CMK (cell line): ENCODE measurements around the gene EZH1.

Source experiments
- DNase-seq: peaks from one replicate; pipeline ENCODE4 v3.0.0-alpha.2; 2010; ENCODE audit warnings: low read depth

The EZH1 gene

GRCh38 chr17:42682722-42683403 lies 62.0 kb downstream of the EZH1 start:
- DNase-seq = no peak

GRCh38 chr17:42681976-42682721 lies 62.7 kb downstream of the EZH1 start, which contains the start of gene CNTNAP1:
TSS of gene CNTNAP1 (plus strand) at chr17:42682531. CDS start at chr17:42682830, 299 bp downstream.
- DNase-seq = no peak

DNA sequence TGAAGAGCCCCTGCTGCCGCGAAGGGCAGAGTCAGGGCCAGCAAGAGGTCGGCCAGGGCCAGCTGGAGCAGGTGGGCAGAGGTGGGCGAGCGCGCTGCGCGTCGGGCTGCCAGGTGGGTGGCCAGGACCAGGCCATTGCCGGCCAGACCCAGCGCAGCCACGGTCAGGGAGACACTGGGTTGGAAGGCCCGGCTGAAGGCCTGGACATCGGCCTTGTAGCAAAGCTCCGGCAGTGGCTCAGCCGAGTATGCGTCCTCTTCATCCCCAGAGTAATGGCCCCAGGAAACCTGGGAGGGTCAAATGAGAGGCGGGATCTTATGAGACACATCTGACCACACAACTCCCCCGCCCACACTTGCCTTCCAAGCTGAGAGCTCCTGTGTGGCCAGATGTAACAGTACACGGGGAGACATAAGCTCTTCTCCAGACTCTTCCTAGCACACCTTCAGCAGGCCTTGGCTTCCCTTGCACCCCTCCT lies 64.5 kb downstream of the EZH1 start:
- DNase-seq = no peak

- no peak for DNase-seq
Measured at GRCh38 chr17:42679492-42680330, 65.1 kb downstream of the EZH1 start.

GRCh38 chr17:42678951-42679491 lies 65.8 kb downstream of the EZH1 start:
- no peak for DNase-seq

GRCh38 chr17:42677921-42678781 lies 66.7 kb downstream of the EZH1 start:
- peak; percentile 83 for DNase-seq

DNA sequence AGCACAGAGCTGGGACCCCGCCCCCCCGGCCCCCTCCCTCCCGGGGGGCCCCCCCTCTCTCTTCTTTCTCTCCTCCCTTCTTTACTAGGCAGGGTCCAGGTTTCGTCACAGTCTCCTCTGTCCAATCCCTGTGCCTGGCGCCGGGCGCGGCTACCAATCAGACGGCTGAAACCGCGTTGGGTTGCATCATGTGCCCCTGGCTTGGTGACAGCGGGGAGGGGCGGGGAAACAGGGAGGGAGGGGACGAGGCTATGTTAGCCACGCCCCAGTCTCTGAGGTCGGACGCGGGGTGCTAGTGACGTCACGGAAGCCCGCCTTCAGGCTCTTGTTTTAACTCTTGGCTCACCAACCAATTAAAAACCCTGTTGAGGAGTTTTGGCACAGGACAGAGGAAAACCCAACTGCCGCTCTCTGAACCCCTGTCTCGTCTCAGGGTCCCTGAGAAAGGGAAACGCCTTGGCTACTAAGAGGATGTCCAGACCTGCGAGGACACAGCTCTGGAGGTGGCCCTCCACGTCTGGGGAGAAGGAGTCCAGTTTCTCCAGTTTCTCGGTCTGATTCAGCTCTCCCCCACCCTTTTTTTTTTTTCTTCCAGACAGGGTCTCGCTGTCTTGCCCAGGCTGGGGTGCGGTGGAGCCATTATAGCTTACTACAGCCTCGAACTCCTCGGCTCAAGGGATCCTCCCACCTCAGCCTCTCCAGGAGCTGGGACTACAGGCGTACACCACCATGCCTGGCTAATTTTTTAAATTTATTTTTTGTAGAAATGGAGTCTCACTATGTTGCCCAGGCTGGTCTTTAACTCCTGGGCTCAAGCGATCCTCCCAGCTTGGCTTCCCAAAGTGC lies 67.6 kb downstream of the EZH1 start:
- peak; percentile 99 for DNase-seq

DNA sequence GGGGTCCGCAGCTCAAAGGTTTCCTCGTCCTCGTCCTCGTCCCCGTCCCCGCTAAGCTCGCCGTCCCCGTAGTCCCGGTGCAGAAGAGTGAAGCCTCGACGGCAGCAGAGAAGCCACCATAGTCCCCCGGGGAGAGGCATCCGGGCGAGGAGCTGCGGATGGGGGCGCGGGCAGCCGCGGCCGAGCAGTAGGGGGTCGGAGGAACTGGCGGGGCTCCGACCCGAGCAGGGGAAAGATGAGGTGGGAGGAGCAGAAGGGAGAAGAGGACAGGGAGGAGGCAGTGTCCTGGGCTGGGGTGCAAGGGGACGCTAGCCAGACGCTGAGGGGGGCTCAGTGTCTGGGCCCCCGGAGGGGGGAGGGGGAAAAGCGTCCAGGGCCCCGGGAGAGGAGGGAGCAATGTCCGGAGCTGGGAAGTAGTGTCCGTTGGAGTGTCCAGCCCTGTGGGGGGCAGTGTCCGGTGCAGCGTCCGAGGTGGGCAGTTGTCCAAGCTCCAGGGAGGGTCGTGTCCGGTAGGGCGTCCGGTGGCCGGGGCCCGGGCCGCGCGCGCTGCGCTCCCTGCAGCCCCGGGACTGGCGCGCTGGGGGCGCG lies 68.3 kb downstream of the EZH1 start, which contains the start of gene PLEKHH3:
Gene PLEKHH3, minus strand, starts transcription at position 571 of the 588 bp plus-strand sequence. Its CDS starts 431 bp downstream, at position 140.
- no peak for DNase-seq

DNA sequence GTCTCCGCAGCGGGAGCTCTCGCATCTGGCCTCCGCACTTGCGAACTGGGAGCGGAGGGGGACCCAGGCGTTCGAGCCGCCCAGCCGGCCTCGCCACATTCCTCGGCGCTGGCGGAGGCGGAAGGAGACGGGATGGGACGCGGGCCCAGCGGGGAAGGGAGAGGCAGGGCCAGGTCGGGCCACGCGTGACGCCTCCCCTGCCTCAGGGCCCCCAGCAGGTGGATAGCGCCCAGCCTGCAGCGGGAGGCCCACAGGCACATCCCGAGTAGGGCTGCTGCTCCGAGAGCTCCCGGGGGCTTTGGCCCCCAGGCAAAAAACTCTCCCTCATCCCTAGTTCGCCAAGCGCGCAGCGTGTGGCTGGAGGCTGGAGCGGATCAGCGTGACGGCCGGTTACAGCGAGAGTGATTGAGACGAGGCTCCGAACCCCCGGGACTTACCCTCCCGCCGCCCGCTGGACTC lies 68.8 kb downstream of the EZH1 start:
- no peak for DNase-seq

DNA sequence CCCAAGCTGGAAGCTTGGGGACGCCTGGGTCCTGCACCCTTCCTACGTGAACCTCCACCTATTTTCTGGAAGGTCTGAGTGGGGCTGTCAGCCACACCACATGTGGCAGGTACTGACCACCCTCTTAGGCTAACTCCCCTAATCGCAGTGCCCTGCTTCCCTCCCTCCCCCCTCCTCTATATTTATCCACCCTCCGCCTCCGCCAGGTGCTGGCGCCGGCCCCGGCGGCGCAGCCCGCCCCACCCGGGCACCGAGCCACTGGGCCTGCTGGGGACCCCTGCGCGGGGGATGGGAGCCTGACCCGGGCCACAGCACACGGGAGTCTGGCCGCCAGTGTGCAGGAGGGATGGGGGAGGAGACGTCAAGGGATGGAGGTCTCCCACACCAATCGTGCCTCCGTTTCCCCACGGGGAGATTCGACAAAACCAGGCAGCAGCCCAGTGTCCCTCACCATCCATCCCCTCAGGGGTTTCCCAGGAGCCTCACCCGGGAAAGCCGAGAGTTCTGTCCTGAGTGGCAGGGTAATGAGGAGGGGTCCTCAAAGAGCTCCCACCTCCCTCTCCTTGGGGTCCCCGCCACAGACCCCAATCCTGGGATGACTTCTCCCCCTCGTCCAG lies 69.4 kb downstream of the EZH1 start:
- no peak for DNase-seq

- no peak for DNase-seq
Measured at GRCh38 chr17:42674755-42675347, 70.0 kb downstream of the EZH1 start.

GRCh38 chr17:42673885-42674754 lies 70.7 kb downstream of the EZH1 start:
- peak; percentile 64 for DNase-seq

DNA sequence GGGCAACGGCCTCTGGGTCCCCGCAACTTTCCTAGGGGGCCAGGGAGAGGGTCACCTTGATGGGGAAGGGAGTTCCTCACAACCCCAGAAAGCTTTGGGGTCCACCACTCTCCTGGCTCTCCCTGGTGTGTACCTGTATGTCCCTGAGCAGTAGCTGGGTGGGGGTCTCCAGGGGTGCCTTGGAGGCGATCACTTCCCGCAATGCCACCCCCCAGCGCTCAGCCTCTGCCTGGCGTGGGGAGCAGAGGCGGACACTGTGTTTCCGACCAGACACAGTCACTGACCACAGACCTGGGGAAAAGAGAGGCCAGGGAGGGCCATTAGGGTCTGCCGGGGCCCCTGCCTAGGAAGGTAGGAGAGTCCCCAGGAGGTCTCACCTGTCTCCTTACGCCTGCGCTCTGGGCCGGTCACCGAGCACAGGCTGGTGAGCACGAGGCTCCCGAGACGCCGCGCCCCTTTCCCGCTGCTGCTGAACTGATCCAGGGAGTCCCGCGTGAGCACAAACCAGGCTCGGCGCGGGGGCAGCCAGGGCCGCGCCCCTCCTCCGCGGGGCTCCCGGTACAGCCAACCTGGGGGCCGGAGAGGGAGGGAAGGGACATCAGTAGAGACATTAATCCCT lies 71.5 kb downstream of the EZH1 start:
- DNase-seq = no peak

DNA sequence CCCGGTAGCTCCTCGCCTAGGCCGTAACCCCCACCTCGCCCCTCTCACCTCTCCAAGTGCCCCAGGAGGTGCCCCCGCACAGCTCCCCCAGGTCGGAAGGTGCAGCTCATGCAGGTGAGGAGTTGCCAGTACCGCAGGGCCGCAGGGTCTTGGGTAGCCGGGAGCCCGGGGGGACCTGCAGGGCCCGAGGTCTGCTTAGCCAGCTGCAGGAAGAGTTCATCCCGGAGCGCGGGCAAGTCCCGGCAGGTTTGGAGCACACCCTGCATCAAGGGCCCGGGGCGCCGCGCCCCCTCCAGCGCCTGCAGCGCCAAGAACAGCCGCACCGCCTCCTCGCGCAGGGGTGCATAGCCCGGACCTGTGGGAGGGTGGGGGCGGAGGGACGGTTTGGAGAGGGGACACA lies 72.8 kb downstream of the EZH1 start:
- no peak for DNase-seq

- DNase-seq = no peak
Measured at GRCh38 chr17:42670789-42671657, 73.8 kb downstream of the EZH1 start.
